Upper lobe of right lung (tissue), 1 donor: Measurements from ENCODE around the gene HERC6. TPM values are rescaled to one million over a fixed set of nuclear protein-coding genes. Genes with fewer than 3 reads are reported as not detected.
"Not testable (repeated sequence)": the region's sequence is repeated elsewhere in the genome, so short reads cannot be mapped to it uniquely, and the experiment has no call there.

Experiments
- ATAC-seq: fragments of 200-7000 bp; cut with Tn5 transposase; one replicate; pipeline ENCODE4 v1.9.1; 2020; ENCODE audit warnings: mild to moderate bottlenecking, moderate library complexity
- DNase-seq: peaks from one replicate; pipeline ENCODE4 v3.0.0-alpha.2; 2020
- H3K27ac ChIP-seq: fragments of 200-600 bp; one replicate; pipeline ENCODE4 v1.8.0; 2022
- H3K27me3 ChIP-seq: fragments of 200-600 bp; one replicate; pipeline ENCODE4 v1.8.0; 2022; ENCODE audit warnings: mild to moderate bottlenecking
- H3K36me3 ChIP-seq: fragments of 200-600 bp; one replicate; pipeline ENCODE4 v1.8.0; 2022
- H3K4me1 ChIP-seq: fragments of 200-600 bp; one replicate; pipeline ENCODE4 v1.8.0; 2022
- H3K4me3 ChIP-seq: fragments of 200-600 bp; one replicate; pipeline ENCODE4 v1.8.0; 2022; ENCODE audit warnings: mild to moderate bottlenecking
- H3K9me3 ChIP-seq: fragments of 200-600 bp; one replicate; pipeline ENCODE4 v1.8.0; 2022
- CTCF ChIP-seq: fragments of 200-600 bp; IDR thresholded peaks from one replicate; pipeline ENCODE4 v1.8.0; 2022; ENCODE audit warnings: antibody characterized with exemption
- intact Hi-C: fragments of 100-400 bp; cut with DNase I; formaldehyde crosslinking; loops from one replicate; pipeline ENCODE4 v1.11.0; 2022
- total RNA-seq: library from RNA; stranded (reverse); fragmentation: NEBNext Ultra II Directional; extraction: Animal tissue kit (Norgen Biotek cat#: 25700); gene quantifications from one replicate; pipeline ENCODE4 v1.2.1, GENCODE V29; 2021
- donor health status: DM: no; HTN: yes; CAD: no; lungs with severe emphysema.

HERC6 gene
- total RNA-seq, 1 donor from 2014 or later = 13.0 TPM

GRCh38 chr4:88443486-88443885 is 64.8 kb downstream of the HERC6 start:
- H3K4me1 ChIP-seq = no peaks in the 10 kb centered on the region
- DNase-seq (no peak), ATAC-seq (no peak)
- H3K9me3 ChIP-seq = no peaks in the 10 kb centered on the region
- TF ChIP-seq CTCF = no peak
- no peaks in the 10 kb centered on the region for H3K27me3 ChIP-seq
- H3K36me3 ChIP-seq = peaks cover 8% of the 10 kb centered on the region
- H3K4me3 ChIP-seq = no peak overlapping the region
- intact Hi-C loops = no loop called here
- no peak overlapping the region for H3K27ac ChIP-seq

- Histone ChIP-seq H3K27ac (no peak overlapping the region), H3K4me1 (no peaks in the 10 kb centered on the region), H3K4me3 (no peak overlapping the region), H3K9me3 (no peaks in the 10 kb centered on the region), H3K27me3 (no peaks in the 10 kb centered on the region), H3K36me3 (peaks cover 8% of the 10 kb centered on the region)
- no peak for DNase-seq
- TF ChIP-seq CTCF = no peak
- ATAC-seq = no peak
- intact Hi-C loops = no loop called here
Measured at GRCh38 chr4:88445252-88445651, 66.6 kb downstream of the HERC6 start.

- peaks cover 3% of the 10 kb centered on the region for H3K36me3 ChIP-seq
- no peak overlapping the region for H3K27ac ChIP-seq
- intact Hi-C loops = no loop called here
- H3K4me1 ChIP-seq = no peaks in the 10 kb centered on the region
- DNase-seq = no peak
- no peaks in the 10 kb centered on the region for H3K9me3 ChIP-seq
- no peak for TF ChIP-seq CTCF
- no peak overlapping the region for H3K4me3 ChIP-seq
- H3K27me3 ChIP-seq = no peaks in the 10 kb centered on the region
- peak; percentile 47 for ATAC-seq
Measured at GRCh38 chr4:88446124-88446523, 67.5 kb downstream of the HERC6 start.

GRCh38 chr4:88447371-88448095 is 68.9 kb downstream of the HERC6 start:
- intact Hi-C loops = no loop called here
- Histone ChIP-seq H3K27me3 (no peaks in the 10 kb centered on the region), H3K4me3 (no peak overlapping the region), H3K4me1 (no peaks in the 10 kb centered on the region), H3K27ac (no peak overlapping the region), H3K9me3 (no peaks in the 10 kb centered on the region), H3K36me3 (no peaks in the 10 kb centered on the region)
- no peak for TF ChIP-seq CTCF
- DNase-seq (no peak), ATAC-seq (no peak)

GRCh38 chr4:88448211-88448765 is 69.6 kb downstream of the HERC6 start:
- DNase-seq, H3K27me3 ChIP-seq, H3K9me3 ChIP-seq, intact Hi-C loops, ATAC-seq, H3K36me3 ChIP-seq, H3K27ac ChIP-seq, H3K4me3 ChIP-seq, H3K4me1 ChIP-seq: not testable (repeated sequence)

GRCh38 chr4:88448889-88449288 is 70.2 kb downstream of the HERC6 start:
- no peaks in the 10 kb centered on the region for H3K27me3 ChIP-seq
- ATAC-seq (no peak), DNase-seq (no peak)
- no peaks in the 10 kb centered on the region for H3K9me3 ChIP-seq
- no peaks in the 10 kb centered on the region for H3K4me1 ChIP-seq
- no peak overlapping the region for H3K27ac ChIP-seq
- intact Hi-C loops = no loop called here
- no peak overlapping the region for H3K4me3 ChIP-seq
- no peak for TF ChIP-seq CTCF
- no peaks in the 10 kb centered on the region for H3K36me3 ChIP-seq
